A673 (cell line): ENCODE data around the gene FADS3.

Experiments used
- CTCF ChIP-seq: fragments of 300-800, 200-600 bp; sonication (generic); conservative IDR thresholded peaks from 2 replicates; pipeline ENCODE4 v1.5.1; 2017; ENCODE audit warnings: low read depth, mild to moderate bottlenecking, antibody characterized with exemption, low read length, moderate library complexity, mixed read lengths
- EZH2 ChIP-seq: fragments of 200-600 bp; sonication (generic); IDR thresholded peaks from 2 replicates; pipeline ENCODE4 v1.6.1; 2017; ENCODE audit warnings: borderline replicate concordance, low read depth, mild to moderate bottlenecking, mixed read lengths, antibody characterized with exemption, low read length; ENCODE audit not compliant: poor library complexity, severe bottlenecking

- TF ChIP-seq CTCF (no peak), EZH2 (no peak)
These were observed 20.6 kb upstream of the FADS3 start for GRCh38 chr11:61911701-61912529.
